GM03348 (cell line): ENCODE measurements around the gene SNX27.
"Not testable (repeated sequence)": the region's sequence is repeated elsewhere in the genome, so short reads cannot be mapped to it uniquely, and the experiment has no call there.

Experiments
- DNase-seq: peaks from one replicate; pipeline ENCODE4 v3.0.0; 2012; ENCODE audit warnings: low spot score

Gene SNX27

DNA sequence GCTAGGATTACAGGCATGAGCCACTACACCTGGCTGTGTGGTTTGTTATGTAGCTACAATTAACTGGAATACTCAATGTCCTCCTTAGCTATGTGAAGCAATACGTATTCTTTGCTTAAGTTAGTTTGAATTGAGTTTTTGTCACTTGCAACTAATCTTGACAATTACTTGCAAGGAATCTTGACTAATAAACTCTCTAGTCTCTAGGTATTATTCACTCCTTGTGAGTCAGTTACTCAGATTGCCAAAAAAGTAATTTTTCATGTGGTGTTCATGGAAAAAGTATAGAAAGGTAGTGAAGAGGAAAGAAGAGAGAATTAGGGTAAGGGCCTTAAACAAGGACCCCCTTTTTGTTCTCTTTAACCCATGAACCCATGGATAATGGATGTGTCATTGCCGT, 7.6 kb upstream of the SNX27 start:
- DNase-seq, result no peak

DNA sequence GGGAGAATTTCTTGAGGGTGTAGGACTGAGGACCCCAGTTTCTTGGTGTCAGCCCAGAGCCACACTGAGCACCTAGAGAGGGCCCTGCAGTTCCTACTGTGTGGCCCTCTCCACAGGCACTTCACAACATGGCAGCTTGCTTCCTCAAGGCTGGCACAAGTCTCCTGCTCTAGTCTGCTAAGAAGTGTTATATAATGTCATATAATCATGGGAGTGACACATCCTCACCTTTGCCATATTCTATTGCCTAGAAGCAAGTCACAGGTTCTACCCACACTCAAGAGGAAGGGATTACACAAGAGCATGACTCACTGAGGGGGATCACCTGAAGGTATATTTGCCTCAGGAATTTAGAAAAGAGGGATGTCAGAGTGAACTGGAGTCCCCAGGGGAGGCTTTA, 5.5 kb upstream of the SNX27 start:
- DNase-seq, result no peak

GRCh38 chr1:151606857-151607256, 5.0 kb upstream of the SNX27 start:
- no peak for DNase-seq

- no peak for DNase-seq
Measured at GRCh38 chr1:151610142-151610541, 1.7 kb upstream of the SNX27 start.

DNA sequence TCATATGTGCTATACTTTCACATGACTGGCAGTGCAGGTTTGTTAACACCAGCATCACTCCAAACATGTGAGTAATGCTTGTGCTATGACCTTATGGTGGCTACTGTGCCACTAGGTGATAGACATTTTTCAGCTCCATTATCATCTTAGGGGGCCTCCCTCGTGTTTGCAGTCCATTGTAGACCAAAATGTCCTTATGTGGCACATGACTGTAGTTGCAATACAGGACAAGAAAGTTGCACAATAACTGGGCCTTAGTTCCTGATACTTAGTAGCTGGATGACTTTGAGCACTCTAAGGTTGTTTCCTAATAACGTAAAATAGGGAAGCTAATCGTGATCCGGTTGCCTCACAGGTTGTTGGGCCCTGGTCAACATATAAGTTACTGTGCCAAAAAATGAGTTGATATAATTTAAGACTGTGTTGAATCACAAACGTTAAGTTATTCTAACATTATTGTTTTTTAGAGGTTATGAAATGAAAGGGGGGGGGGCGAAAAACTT, 511 bp upstream of the SNX27 start:
- peak; percentile 27 for DNase-seq

GRCh38 chr1:151612501-151613281, 841 bp downstream of the SNX27 start:
- peak; percentile 48 for DNase-seq

DNA sequence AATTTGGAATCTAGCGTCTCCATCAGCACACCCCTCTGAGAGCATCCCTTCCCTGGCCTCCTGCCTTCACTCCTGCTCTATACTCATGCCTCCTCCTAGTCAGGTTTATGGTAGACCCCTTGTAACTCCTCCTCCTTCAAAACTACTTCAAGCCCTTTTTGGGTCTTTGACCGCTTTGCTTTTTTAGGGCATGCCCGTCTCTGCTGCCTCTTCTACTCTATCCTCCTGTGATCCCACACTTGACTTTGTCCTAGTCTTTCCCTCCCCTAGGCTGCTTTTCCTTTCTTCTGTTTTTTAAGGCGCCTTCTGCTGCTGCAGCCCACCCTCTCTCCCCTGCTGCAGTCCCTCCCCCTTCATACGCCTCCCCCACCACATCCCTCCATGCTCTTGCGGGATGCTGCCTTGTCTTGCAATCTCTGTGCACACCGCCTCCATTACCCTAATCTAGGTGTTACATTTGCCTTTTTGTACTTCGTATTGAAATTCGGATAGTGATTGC, 1.5 kb downstream of the SNX27 start:
- DNase-seq, result peak; percentile 14

- no peak for DNase-seq
Measured at GRCh38 chr1:151615711-151616504, 4.1 kb downstream of the SNX27 start.

- peak; percentile 18 for DNase-seq
Measured at GRCh38 chr1:151616505-151616849, 4.6 kb downstream of the SNX27 start.

DNA sequence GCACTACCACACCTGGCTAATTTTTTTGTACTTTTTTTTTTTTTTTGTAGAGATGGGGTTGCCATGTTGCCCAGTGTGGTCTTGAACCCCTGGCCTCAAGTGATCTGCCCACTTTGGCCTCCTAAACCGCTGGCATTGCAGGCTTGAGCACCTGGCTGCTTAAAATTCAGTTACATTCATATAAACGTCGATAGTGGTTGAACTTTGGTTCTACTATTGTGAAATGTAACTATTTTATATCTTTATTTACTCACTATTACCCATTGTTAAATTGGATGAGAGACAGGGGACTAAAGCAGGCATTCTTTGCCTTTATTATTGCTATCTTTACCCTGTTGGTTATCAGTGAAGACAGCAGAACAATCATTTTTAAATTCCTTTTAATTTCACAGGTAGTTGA, 6.2 kb downstream of the SNX27 start:
- no peak for DNase-seq

DNA sequence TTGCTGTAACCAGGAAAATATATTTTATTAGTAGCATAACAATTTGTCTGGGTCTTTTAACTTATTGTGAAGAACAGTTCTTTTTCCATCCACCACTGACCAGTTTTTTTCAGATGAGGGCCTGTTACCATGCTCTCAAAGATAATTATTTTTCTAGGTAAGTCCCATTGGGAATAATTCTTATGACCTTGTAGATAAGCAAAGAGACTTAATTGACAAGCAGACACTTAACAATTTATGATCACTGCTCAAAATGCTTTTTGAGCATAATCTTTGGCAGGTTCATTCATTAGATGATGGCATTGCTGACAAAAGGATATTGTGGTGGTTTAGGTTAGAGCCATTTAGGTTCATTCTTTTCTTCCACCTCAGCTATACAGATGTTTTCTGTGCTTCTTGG, 6.6 kb downstream of the SNX27 start:
- no peak for DNase-seq

DNA sequence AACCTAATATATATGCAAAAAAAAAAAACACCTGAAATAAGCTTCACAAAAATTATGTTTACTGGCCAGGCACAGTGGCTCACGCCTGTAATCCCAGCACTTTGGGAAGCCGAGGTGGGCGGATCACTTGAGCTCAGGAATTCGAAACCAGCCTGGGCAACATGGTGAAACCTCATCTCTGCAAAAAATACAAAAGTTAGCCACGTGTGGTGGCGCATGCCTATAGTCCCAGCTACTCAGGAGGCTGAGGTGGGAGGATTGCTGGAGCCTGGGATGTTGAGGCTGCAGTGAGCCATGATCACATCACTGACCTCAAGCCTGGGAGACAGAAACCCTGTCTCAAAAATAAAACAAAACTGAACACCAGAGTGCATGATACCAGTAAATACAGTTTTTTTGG, 7.1 kb downstream of the SNX27 start:
- DNase-seq, result not testable (repeated sequence)

DNA sequence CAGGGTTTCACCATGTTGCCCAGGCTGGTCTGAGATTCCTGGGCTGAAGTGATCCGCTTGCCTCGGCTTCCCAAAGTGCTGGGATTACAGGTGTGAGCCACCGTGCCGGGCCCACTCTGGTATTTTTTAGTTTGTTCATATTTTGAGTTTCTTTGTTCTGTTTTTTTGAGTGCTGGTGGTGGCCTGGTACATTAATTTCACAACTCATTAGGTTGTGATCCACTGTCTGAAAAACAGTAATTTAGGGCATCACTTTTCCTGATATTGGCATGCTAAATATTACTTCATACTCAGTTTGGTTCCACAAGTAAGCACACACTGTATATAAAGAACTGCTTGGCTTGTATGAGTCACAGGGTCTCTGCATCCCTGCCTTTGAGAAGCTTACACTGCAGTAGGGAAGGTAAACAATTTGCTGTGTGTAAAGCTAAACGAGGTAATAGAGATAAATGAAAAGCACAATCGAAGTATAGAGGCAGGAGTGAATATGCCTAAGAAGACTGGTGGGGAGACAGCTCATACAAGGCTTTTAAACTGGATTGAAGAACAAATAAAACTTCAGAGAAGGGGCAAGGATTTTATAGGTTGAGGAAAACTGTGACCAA, 7.7 kb downstream of the SNX27 start:
- DNase-seq, result peak; percentile 11

DNA sequence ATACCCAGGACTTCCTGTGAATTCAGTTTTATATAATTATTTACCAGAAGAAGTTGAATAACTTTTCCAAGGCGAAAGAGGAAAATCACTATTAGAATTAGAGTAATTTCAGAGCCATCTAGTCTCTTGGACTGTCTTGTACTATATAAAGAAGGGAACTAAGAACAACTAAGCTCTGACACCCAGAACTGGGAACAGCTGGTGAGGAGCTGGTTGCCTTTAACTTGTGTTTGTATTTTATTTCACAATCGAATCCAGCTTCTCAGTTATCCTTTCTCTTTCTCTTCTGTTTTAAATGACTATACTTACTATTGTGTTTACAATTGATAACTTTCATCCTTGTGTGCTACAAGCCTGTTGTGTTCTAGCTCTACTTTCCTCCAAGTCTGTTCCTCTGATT, 8.4 kb downstream of the SNX27 start:
- peak; percentile 44 for DNase-seq

GRCh38 chr1:151621351-151621750, 9.5 kb downstream of the SNX27 start:
- no peak for DNase-seq

DNA sequence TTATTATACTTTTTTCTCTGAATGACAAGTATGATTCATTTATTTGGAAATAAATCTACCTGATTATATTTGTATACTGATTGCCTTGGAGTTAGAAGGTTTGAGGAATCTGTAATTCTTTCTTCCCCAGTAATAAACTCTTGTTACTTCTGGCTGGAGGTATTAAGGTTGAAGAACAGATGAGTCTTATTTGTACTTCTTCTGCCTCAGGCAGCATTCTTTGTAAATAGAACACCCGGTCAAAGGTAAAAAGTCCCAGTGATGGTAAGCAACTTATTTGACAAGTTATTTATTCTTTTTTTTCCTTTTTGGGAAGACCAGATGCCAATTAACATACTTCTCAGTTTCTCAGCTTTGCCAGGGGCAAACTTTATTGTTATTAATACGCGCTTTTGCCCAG, 12.9 kb downstream of the SNX27 start:
- DNase-seq, result no peak

DNA sequence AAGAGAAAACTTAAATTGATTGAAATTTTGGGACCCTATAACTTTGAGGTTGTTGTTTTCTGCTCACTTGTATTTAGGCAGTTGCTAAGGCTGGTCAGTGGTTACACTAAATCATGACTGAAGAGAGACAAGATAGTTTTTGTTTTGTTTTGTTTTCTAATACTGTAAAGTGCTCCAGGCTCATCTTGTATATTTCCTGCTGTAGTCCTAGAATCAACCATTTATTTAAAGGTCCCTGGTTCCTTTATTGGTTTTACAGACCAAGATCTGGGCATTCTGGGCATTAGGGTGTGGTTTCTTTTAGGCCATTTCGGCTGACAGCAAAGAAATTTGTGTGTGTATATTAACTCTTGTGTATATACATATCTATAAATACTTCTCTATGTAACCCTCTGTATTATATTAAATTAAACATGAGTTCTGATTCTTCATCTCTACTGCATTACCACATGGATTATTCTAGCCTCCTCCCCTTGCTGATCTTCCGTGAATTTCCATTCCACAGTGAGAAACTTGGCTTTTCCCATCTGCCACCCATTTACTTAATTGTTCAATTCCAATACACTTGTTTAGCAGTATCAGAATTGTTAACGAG, 15.0 kb downstream of the SNX27 start:
- no peak for DNase-seq

DNA sequence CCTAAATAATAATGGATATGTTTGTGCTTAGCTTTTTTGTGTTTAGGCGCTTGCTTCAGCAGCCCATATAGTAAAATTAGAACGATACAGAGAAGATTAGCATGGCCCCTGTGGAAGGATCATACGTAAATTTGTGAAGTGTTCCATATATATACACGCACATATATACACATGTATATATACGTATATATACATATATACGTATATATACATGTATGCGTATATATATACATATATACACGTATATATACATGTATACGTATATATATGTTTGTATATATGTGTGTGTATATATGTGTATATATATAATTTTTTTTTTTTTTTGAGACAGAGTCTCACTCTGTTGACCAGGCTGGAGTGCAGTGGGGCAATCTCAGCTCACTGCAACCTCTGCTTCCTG, 17.4 kb downstream of the SNX27 start:
- DNase-seq, result no peak

DNA sequence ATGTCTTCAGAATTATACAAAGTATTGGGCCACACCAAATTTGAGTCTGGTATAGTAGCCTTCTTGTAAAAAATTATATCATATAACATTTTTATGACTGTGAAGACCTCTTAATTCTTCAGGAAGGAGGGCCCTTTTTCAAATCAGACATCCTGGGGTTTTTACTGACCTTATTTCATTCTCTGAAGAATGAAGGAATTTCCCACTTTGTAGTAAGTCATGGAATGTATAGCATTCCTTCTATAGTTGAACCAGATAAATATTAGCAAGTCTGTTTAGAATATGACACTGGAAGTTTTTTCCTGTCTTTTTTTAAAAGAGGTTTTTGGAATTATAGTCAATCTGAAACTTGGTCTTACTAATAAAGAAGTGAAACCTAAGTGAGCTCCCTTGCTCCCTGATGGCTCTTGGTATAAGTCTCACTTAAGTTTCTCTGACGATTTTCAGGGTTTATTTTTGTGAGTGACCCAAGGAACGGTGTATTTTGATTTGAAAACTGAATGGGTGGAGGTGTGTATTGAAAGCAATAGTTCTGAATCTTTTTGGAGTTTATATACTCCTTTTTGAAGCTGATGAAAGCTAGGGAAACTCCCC, 23.7 kb downstream of the SNX27 start:
- no peak for DNase-seq

- no peak for DNase-seq
Measured at GRCh38 chr1:151638074-151638775, 26.4 kb downstream of the SNX27 start.

- no peak for DNase-seq
Measured at GRCh38 chr1:151638812-151639211, 27.0 kb downstream of the SNX27 start.
